SH-SY5Y (cell line): ENCODE results near the gene SLC9A9.

Source experiments
- GATA2 ChIP-seq: IDR thresholded peaks from 2 replicates; pipeline ENCODE4 v1.6.1; 2011; ENCODE audit warnings: mild to moderate bottlenecking, low read depth, low read length
- GATA3 ChIP-seq: IDR thresholded peaks from 2 replicates; pipeline ENCODE4 v1.6.1; 2011; ENCODE audit warnings: low read depth, mild to moderate bottlenecking, low read length, moderate library complexity

DNA sequence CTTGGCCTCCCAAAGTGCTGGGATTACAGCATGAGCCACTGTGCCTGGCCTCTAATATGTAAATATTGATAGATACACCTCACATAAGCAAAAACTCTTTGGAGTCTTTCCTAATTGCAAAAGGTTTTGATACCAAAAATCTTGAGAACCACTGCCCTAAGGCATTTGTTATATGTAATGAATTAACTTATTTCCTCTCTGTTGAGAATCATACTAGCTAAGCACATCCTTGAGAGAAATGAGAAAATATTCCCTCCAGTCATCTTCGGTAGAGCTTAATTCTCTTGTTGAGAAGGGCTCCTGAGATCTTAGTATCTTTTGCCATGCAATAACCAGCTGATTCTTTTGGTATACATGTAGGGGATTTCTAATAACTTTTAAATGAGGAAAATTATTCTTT, 190.2 kb downstream of the SLC9A9 start:
- TF ChIP-seq GATA3: no peak
- no peak for TF ChIP-seq GATA2
